ENCODE measurements around the gene PLCZ1. TPM values are rescaled to one million over a fixed set of nuclear protein-coding genes. Genes with fewer than 3 reads are reported as not detected.

PLCZ1 gene
- total RNA-seq, 2 donors from 2014 or later, result not detected

GRCh38 chr12:18651525-18651924 is 86.3 kb downstream of the PLCZ1 start:
- no peak overlapping the region for H3K27ac ChIP-seq
- intact Hi-C loops (cut with DNase I), result no loop called here
- H3K36me3 ChIP-seq, result no peaks in the 10 kb centered on the region
- H3K4me3 ChIP-seq, result no peak overlapping the region
- H3K9me3 ChIP-seq, result no peaks in the 10 kb centered on the region
- H3K9ac ChIP-seq (ENCODE audit: low read depth in 2 of 2, low read length in 2 of 2), result no peak overlapping the region
- DNase-seq, result no peak
- H3K27me3 ChIP-seq, result no peaks in the 10 kb centered on the region
- TF ChIP-seq CTCF (IDR thresholded peaks at IDR 0.05), result no peak
- H3K4me1 ChIP-seq, result no peaks in the 10 kb centered on the region

GRCh38 chr12:18646286-18646890 is 91.4 kb downstream of the PLCZ1 start:
- intact Hi-C loops (cut with DNase I), result no loop called here
- H3K36me3 ChIP-seq, result no peaks in the 10 kb centered on the region
- no peaks in the 10 kb centered on the region for H3K4me1 ChIP-seq
- no peaks in the 10 kb centered on the region for H3K9me3 ChIP-seq
- no peak for TF ChIP-seq CTCF (IDR thresholded peaks at IDR 0.05)
- no peak for DNase-seq
- H3K9ac ChIP-seq (ENCODE audit: low read depth in 2 of 2, low read length in 2 of 2), result no peak overlapping the region
- no peaks in the 10 kb centered on the region for H3K27me3 ChIP-seq
- no peak overlapping the region for H3K4me3 ChIP-seq
- H3K27ac ChIP-seq, result no peak overlapping the region

GRCh38 chr12:18644564-18644963 is 93.2 kb downstream of the PLCZ1 start:
- no peaks in the 10 kb centered on the region for H3K27me3 ChIP-seq
- no peaks in the 10 kb centered on the region for H3K36me3 ChIP-seq
- no peak overlapping the region for H3K4me3 ChIP-seq
- H3K9me3 ChIP-seq, result no peaks in the 10 kb centered on the region
- intact Hi-C loops (cut with DNase I), result no loop called here
- no peak for TF ChIP-seq CTCF (IDR thresholded peaks at IDR 0.05)
- no peak for DNase-seq
- no peaks in the 10 kb centered on the region for H3K4me1 ChIP-seq
- H3K9ac ChIP-seq (ENCODE audit: low read depth in 2 of 2, low read length in 2 of 2), result no peak overlapping the region
- no peak overlapping the region for H3K27ac ChIP-seq

GRCh38 chr12:18643681-18644080 is 94.1 kb downstream of the PLCZ1 start:
- Histone ChIP-seq H3K9me3 (no peaks in the 10 kb centered on the region), H3K9ac (ENCODE audit: low read depth in 2 of 2, low read length in 2 of 2) (no peak overlapping the region), H3K4me3 (no peak overlapping the region), H3K27ac (no peak overlapping the region), H3K4me1 (no peaks in the 10 kb centered on the region), H3K27me3 (no peaks in the 10 kb centered on the region), H3K36me3 (no peaks in the 10 kb centered on the region)
- TF ChIP-seq CTCF (IDR thresholded peaks at IDR 0.05), result no peak
- DNase-seq, result no peak
- intact Hi-C loops (cut with DNase I), result no loop called here

- H3K4me1 ChIP-seq, result no peaks in the 10 kb centered on the region
- H3K27ac ChIP-seq, result no peak overlapping the region
- intact Hi-C loops (cut with DNase I), result no loop called here
- H3K4me3 ChIP-seq, result no peak overlapping the region
- TF ChIP-seq CTCF (IDR thresholded peaks at IDR 0.05), result no peak
- H3K9me3 ChIP-seq, result no peaks in the 10 kb centered on the region
- H3K9ac ChIP-seq (ENCODE audit: low read depth in 2 of 2, low read length in 2 of 2), result no peak overlapping the region
- no peaks in the 10 kb centered on the region for H3K27me3 ChIP-seq
- no peak for DNase-seq
- H3K36me3 ChIP-seq, result no peaks in the 10 kb centered on the region
These were observed 97.4 kb downstream of the PLCZ1 start for GRCh38 chr12:18640321-18640955.
